ENCODE measurements around the gene KBTBD13.
"Not testable (repeated sequence)": the region's sequence is repeated elsewhere in the genome, so short reads cannot be mapped to it uniquely, and the experiment has no call there.

Gene KBTBD13

GRCh38 chr15:65076486-65077290 lies at the start of gene KBTBD13:
KBTBD13 (plus strand) TSS chr15:65076746; CDS start chr15:65076816, 70 bp downstream.
- no peak for DNase-seq (ENCODE audit: low spot score)

GRCh38 chr15:65026756-65027155 lies 49.8 kb upstream of the KBTBD13 start:
- no peak for DNase-seq (ENCODE audit: low spot score)

DNA sequence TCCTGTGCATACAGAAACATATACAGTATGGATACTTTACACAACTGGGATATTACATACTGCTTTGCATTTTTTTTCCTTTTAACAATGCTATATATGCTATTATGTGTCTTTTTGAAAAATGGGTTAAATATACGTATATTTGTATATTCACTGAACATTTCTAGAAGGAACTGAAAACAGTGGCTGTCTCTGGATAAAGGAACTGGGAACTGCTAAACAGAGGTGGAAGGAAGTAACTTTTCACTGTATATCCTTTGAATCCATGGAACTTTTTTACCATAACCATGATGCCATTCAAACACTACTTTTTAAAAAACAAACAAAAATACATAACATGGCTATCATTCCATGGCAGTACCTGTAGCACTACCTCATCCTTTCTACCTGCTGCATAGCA lies 49.0 kb upstream of the KBTBD13 start:
- no peak for DNase-seq (ENCODE audit: low spot score)

- DNase-seq (ENCODE audit: low spot score), result no peak
Observed at GRCh38 chr15:65028338-65028737, 48.2 kb upstream of the KBTBD13 start.

DNA sequence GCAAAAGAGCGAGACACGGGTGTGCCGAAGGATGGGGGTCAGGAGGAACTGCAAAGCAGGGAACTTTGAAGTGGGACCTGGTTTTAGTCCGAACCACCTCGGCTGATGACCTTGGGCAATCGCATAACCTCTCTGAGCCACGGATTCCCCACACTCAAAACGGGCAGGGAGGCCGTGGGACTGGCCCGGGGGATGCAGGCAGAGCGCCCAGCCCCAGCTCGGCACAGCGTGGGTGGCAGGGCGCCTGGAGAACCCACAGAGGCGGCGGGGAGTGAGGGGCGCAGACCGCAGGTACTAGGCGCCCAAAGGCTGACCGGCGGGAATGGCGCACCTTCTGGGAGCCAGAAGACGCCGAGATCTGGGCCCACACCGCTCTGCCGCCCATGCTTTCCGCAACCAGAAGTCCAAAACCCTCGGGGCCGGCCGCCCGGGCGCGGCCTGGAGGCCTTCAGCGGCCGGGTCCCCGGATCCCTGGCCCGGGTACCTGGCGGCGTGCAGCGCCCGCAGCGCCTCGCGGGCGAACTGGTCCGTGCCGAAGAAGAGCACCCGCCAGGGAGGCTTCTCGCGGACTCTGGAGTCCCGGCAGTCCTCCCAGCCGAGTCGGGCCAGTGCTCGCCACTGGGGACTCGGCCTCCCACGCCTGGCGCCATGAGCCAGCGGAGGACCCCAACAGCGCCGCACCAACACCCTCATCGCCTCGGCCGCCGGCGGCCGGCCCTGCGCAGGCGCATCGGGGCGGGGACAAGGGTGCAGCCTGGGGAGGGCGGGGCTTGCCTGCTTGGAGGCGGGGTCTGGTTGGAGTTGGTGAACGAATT lies 47.4 kb upstream of the KBTBD13 start, which contains the start of gene MTFMT:
MTFMT (minus strand) TSS at position 719 of the 815 bp plus-strand sequence; CDS start at position 693, 26 bp downstream.
- DNase-seq (ENCODE audit: low spot score), result peak; percentile 86

- no peak for DNase-seq (ENCODE audit: low spot score)
Observed at GRCh38 chr15:65029736-65030208, 46.8 kb upstream of the KBTBD13 start.

GRCh38 chr15:65032801-65033537 lies 43.6 kb upstream of the KBTBD13 start:
- DNase-seq (ENCODE audit: low spot score), result peak; percentile 85

DNA sequence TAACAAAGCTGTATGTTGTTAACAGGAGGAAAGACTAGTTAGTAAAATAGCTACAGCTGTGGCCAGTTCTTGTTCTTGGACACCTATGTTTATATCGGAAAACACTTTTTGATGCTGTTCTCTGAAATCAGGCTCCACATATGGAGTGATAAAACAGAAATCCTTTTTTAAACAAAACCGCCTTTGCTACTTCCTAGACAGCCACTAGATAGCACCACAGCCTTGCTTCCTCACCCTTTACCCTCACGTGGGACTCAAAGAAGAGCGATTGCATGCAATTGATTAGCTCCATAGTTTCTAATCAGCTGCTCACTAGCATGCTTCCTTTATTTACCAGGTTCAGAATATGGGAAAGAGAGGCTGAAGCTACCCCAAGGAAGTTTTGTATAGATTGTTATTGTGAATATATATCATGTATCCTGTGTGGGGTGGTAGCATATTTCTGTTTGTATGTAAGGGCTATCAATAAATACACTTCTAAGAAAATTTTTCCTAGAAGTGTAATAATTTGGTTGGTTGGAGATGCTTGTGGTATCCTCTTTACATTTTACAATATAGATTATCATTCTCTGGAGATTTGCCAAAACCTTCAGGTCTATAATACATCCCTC lies 42.8 kb upstream of the KBTBD13 start:
- DNase-seq (ENCODE audit: low spot score), result peak; percentile 46

DNA sequence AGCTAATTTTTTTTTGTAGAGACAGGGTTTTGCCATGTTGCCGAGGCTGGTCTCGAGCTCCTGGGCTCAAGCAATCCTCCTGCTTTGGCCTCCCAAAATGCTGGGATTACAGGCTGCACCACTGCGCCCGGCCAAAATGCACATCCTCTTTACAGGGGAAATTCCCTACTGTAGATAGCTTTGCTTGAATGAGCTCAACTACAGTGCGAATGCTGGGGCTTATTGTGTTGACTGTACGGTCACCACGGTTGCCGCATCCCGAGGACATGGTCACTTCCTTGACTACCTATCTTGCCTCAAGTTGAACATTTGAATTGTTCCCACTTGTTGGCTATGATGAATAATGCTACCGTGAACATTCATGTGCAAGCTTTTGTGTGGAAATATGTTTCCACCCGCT lies 41.8 kb upstream of the KBTBD13 start:
- DNase-seq (ENCODE audit: low spot score), result no peak

DNA sequence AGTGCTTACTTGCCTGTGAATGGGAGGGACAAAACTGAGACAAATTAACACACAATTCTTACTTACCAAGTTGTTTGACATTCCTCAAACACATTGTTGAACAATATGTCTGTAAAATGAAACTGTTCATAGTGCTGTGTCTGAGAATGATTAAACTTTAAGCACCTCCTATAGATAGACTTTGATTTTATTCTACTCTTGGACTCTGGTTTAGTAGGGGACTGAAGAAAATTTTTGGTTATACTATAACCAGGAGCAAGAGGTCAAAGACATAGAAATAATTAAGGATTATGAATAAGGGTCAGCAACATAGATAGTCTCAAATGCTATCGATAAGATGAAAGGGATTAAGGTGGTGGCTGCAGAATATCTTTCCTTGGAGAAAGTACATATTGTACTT lies 39.2 kb upstream of the KBTBD13 start:
- no peak for DNase-seq (ENCODE audit: low spot score)

GRCh38 chr15:65038428-65038827 lies 38.1 kb upstream of the KBTBD13 start:
- DNase-seq (ENCODE audit: low spot score), result no peak

- DNase-seq (ENCODE audit: low spot score), result no peak
Observed at GRCh38 chr15:65038836-65039235, 37.7 kb upstream of the KBTBD13 start.

DNA sequence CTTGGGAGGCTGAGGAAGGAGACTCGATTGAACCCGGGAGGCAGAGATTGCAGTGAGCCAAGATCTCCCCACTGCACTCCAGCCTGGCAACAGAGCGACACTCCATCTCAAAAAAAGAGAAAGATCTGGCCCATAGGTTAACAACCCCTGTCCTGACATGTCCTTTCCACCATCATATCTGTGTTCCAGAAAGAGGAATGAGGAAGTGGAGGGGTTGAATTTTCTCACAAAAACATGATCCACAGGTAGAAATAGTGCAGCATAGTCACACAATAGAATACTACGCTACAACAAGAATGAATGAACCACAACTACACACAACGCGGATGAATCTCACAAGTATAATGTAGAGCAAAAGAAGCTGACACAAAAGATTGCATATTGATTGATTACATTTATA lies 36.1 kb upstream of the KBTBD13 start:
- no peak for DNase-seq (ENCODE audit: low spot score)

GRCh38 chr15:65041787-65042186 lies 34.8 kb upstream of the KBTBD13 start:
- no peak for DNase-seq (ENCODE audit: low spot score)

DNA sequence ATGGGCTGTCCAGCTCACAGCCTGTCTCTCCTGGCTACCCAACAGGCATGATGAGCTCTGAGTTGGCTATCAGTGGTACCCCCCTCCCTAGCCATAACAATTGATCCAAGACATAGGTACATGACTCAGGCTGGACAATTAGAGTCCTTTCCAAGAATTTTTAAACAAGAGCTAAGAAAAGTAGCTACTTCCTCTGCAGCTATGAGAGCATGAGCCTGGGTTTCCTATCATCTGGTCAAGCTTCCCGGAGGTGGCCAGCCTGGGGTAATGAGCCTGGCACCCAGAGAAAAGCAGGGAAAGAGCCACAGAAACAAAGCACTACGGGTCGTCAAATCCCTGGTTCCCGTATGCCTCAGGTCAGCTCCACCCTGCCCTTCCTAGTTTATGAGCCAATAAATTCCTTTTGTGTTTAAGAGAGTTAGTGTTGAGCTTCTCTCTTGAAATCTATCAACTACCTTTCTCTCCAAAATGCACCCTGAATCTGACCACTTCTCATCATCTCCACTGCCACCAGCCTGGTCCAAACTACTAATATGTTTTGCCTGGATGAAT lies 33.7 kb upstream of the KBTBD13 start:
- no peak for DNase-seq (ENCODE audit: low spot score)

DNA sequence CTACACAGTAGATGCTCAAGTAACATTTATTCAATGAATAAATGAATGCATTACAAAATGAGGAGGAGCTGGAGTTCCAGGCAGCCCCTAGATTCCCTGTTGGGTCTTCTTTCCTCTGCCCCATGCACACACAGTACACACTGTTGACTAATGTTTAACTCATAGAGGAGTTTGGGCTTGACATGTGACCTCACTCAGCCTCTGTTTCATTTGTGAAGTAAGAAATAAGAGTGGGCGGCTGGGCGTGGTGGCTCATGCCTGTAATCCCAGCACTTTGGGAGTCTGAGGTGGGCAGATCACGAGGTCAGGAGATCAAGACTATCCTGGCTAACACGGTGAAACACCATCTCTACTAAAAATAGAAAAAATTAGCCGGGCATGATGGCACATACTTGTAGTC lies 32.3 kb upstream of the KBTBD13 start:
- DNase-seq (ENCODE audit: low spot score), result not testable (repeated sequence)

GRCh38 chr15:65044724-65045481 lies 31.6 kb upstream of the KBTBD13 start, which contains the start of gene SLC51B:
SLC51B (plus strand) TSS chr15:65045387; CDS start chr15:65050005, 4,618 bp downstream.
- DNase-seq (ENCODE audit: low spot score), result no peak

DNA sequence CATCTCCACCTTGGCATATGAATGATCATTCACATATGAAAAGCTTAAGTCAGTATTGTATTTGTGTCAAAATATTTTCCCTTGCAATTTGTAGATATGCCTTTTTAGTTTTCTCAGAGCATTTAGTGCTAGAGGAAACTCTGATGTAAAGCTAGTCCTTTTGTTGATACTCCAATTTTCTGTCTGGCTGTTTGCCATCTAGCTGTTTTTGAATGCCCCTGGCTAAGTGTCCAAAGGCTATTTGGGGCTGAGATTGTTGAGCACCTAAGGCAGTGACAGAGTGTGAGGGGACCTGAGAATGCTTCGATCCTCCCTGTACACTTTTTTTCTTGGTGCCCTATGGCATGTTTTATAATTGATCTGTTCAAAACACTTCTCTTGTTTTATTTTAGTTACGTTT lies 28.3 kb upstream of the KBTBD13 start:
- DNase-seq (ENCODE audit: low spot score), result no peak

DNA sequence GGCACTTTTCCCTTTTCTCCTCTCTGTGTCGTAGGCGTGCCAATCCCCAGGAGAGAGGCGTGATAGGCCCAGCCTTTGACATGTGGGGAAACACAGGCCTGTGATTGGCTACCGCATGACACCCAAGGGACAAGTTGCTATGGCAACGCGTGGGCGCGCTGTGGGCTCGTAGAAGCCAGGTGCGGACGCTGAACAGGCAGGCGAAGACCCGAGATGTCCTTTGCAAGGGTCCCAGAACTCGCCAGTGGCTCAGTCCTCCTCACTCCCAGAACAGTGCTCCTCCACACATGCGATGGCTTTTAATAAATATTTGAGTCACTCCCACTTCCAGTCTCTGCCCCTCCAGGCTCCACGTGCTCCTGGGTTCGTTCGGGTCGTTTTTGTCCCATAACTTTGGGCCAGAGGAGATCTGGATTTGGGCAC lies 27.1 kb upstream of the KBTBD13 start:
- DNase-seq (ENCODE audit: low spot score), result peak; percentile 94

GRCh38 chr15:65050270-65050669 lies 26.3 kb upstream of the KBTBD13 start:
- DNase-seq (ENCODE audit: low spot score), result no peak

DNA sequence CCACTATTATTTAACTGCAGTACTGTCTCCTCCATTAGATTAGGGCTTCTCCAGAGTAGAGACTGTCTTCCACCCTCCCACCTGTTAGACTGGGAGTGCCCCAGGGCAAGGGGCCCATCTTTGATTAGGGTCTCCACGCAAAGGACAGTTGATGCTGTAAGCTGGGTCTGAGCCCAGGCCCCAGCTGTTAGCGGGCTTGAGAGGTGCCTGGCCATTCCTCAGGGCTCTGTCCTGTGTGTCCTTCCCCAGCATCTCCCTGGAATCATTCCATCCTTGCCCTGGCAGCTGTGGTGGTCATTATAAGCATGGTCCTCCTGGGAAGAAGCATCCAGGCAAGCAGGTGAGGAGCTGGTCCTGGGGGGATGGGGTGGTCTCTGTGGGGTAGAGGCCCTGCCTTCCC lies 25.3 kb upstream of the KBTBD13 start:
- no peak for DNase-seq (ENCODE audit: low spot score)
